GDM1 (cell line): Measurements from ENCODE around the gene TOMM40.

Experiments
- DNase-seq: peaks from one replicate; lab custom pipeline; 2025; lab: John Stamatoyannopoulos, UW

TOMM40 gene

GRCh38 chr19:44927746-44928145 is 36.7 kb downstream of the TOMM40 start:
- no peak for DNase-seq

GRCh38 chr19:44930088-44930487 is 39.0 kb downstream of the TOMM40 start:
- DNase-seq: no peak

- no peak for DNase-seq
Measured at GRCh38 chr19:44931541-44931940, 40.5 kb downstream of the TOMM40 start.

GRCh38 chr19:44939668-44940067 is 48.6 kb downstream of the TOMM40 start:
- DNase-seq: no peak

GRCh38 chr19:44942067-44942571 is 51.1 kb downstream of the TOMM40 start, which contains the start of gene APOC4:
Gene APOC4 (plus strand): TSS chr19:44942237. CDS start chr19:44942278, 41 bp downstream.
- no peak for DNase-seq

DNA sequence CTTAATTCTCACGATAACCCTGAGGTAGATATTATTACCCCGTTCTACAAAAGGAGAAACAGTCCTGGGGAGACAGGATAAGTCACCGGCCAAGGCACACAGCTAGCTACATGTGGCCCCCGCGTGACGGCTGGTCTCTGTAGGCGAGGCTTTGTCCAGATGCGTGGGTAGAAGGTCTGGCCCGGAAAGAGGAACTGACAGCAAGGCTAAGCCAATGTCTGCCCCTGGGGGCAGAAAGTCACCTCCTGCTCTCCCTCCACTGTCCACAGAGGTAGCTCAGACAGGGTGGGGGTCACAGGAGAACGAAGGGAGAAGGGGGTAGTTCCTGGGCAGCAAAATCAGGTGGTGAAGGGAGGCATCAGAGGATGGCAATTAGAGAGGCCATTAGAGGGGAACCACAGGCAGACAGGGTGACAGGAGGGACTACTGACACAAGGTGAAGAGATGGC is 52.8 kb downstream of the TOMM40 start:
- peak; percentile 38 for DNase-seq

- DNase-seq: no peak
Measured at GRCh38 chr19:44947041-44947581, 56.1 kb downstream of the TOMM40 start.

DNA sequence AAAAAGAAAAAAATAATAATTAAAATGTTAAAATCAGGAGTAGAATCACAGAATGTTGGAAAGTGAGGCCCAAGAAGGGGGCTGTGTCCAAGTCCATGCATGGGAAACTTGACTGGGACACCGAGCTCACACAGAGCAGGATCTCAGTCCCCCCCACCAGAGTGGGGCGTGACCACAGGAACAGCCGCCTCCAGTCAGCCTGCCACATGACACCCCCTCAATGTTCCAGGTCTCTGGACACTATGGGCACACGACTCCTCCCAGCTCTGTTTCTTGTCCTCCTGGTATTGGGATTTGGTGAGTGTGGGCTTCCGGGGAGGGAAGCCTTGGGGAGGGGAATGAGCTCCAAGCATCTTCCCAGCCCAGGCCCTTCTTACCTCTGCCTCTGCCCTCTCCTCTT is 57.2 kb downstream of the TOMM40 start:
- no peak for DNase-seq

- no peak for DNase-seq
Measured at GRCh38 chr19:44948763-44949374, 57.8 kb downstream of the TOMM40 start.

DNA sequence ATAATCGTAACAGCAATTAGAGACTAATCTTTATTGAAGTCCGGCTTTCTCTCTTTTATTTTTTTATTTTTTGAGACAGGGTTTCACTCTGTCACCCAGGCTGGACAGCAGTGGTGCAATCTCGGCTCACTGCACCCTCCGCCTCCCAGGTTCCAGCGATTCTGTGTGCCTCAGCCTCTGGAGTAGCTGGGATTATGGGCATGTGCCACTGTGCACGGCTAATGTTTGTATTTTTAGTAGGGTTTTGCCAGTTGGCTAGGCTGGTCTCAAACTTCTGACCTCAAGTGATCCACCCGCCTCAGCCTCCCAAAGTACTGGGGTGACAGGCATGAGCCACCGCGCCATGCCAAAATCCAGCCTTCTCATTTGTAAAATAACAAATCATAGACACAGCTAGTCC is 58.5 kb downstream of the TOMM40 start:
- DNase-seq: no peak

- peak; percentile 46 for DNase-seq
Measured at GRCh38 chr19:44951179-44952159, 60.4 kb downstream of the TOMM40 start.
